Liver (tissue), 3 donors: ENCODE measurements around the gene WNK4.

Source experiments
- HNF4A ChIP-seq, 2 donors: conservative IDR thresholded peaks; 2 replicates each; pipeline ENCODE4 v1.6.1; 2016; ENCODE audit warnings: antibody characterized with exemption in 2 of 2, mild to moderate bottlenecking in 2 of 2
- RAD21 ChIP-seq, 2 donors: IDR thresholded peaks; 2 replicates each; pipeline ENCODE4 v1.6.1; 2016; ENCODE audit warnings: antibody characterized with exemption in 2 of 2, mild to moderate bottlenecking in 2 of 2
- SP1 ChIP-seq: IDR thresholded peaks from 2 replicates; pipeline ENCODE4 v1.6.1; 2018; ENCODE audit warnings: antibody characterized with exemption, mild to moderate bottlenecking
- TAF1 ChIP-seq: conservative IDR thresholded peaks from 2 replicates; pipeline ENCODE4 v1.6.1; 2016; ENCODE audit warnings: antibody characterized with exemption, mild to moderate bottlenecking
- TF ChIP-seq, protein P1 (sequence below): fragments of 150-350 bp; IDR thresholded peaks from 2 replicates; pipeline ENCODE4 v1.5.1; 2017; ENCODE audit warnings: improper control_type of control experiment, low read depth, low read length; ENCODE audit not compliant: missing input control
- donor health status: healthy.
- donor health status: healthy.

DNA sequence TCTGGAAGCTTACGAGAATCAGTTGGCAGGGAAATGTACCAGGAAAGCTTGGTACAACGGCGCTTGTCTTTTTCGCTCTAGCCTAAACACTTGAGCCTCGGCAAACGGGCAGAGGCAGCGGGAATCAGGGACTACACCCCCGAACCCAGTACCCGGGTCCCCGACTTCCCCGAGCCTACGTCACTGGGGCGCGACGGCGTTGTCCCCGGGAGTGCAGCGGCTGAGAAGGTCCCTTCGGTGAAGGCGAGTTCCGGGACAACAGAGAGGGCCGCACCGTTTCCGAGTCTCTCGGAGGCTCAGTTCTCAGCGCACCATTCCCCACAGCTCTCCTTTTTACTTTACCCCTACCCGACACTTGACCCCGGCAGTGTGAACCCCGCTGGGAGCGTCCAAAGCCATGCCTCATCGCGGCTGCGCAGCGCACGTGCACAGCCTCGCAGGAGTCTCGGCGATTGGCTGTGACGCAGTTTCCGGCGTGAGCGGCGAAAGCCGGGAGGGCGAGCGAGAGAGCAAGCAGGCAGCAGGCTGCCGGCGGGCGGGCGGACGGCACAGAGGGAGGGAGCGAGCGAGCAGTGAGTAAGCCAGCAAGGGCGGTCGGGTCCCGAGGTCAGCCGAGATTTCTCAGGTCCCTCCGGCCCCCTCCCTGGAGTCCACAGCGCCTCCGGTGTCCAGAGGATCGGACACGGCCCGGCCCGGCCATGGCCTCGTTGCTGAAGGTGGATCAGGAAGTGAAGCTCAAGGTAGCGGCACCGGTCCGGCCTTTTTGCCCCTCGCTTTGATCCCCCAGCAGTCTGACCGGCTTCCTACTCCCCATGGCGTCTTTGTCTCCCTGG is 52.7 kb downstream of the WNK4 start, which contains the start of gene PSME3:
- TF ChIP-seq, protein P1, sequence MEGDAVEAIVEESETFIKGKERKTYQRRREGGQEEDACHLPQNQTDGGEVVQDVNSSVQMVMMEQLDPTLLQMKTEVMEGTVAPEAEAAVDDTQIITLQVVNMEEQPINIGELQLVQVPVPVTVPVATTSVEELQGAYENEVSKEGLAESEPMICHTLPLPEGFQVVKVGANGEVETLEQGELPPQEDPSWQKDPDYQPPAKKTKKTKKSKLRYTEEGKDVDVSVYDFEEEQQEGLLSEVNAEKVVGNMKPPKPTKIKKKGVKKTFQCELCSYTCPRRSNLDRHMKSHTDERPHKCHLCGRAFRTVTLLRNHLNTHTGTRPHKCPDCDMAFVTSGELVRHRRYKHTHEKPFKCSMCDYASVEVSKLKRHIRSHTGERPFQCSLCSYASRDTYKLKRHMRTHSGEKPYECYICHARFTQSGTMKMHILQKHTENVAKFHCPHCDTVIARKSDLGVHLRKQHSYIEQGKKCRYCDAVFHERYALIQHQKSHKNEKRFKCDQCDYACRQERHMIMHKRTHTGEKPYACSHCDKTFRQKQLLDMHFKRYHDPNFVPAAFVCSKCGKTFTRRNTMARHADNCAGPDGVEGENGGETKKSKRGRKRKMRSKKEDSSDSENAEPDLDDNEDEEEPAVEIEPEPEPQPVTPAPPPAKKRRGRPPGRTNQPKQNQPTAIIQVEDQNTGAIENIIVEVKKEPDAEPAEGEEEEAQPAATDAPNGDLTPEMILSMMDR, result no peak
- TF ChIP-seq TAF1 (no peak), SP1 (peak; percentile 32), RAD21 (IDR thresholded peaks at IDR 0.05) (no peak), HNF4A (conservative IDR thresholded peaks at IDR 0.05) (peak in 1 of 2 donors; percentile 27)
